ENCODE results near the gene TGFBR3.

DNA sequence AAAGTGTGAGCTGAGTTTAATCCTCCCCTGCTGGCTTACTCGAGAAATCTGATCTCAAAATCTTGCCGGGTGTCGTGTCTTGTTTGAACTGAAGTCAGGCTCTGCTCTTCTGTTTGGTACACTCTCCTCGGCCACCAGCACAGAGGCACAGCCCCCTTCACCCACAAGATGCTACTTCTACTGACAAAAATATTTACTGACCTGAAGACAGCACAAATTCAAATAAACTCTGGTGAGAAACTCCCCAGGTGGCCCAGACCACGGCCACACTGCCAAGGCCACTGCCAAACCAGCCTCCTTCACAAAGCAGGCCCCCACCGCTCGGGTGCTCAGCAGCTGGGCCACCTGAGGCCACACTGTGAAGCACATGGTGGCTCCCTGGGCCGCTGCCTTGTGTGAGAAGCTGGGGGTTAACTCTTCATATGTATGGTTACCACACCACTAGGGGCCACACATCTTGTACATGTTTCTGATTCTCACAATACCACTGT is 80.6 kb downstream of the TGFBR3 start:
- no peak for TF ChIP-seq EP300 (IDR thresholded peaks at IDR 0.05; ENCODE audit: low read depth)
- TF ChIP-seq, protein P1, sequence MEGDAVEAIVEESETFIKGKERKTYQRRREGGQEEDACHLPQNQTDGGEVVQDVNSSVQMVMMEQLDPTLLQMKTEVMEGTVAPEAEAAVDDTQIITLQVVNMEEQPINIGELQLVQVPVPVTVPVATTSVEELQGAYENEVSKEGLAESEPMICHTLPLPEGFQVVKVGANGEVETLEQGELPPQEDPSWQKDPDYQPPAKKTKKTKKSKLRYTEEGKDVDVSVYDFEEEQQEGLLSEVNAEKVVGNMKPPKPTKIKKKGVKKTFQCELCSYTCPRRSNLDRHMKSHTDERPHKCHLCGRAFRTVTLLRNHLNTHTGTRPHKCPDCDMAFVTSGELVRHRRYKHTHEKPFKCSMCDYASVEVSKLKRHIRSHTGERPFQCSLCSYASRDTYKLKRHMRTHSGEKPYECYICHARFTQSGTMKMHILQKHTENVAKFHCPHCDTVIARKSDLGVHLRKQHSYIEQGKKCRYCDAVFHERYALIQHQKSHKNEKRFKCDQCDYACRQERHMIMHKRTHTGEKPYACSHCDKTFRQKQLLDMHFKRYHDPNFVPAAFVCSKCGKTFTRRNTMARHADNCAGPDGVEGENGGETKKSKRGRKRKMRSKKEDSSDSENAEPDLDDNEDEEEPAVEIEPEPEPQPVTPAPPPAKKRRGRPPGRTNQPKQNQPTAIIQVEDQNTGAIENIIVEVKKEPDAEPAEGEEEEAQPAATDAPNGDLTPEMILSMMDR (IDR thresholded peaks at IDR 0.05): no peak
- TF ChIP-seq POLR2A (IDR thresholded peaks at IDR 0.05): no peak
- no peak for TF ChIP-seq POLR2AphosphoS5 (IDR thresholded peaks at IDR 0.05)
